ENCODE results near the gene NFKB1. TPM values are rescaled to one million over a fixed set of nuclear protein-coding genes. Genes with fewer than 3 reads are reported as not detected.

Gene NFKB1
- total and polyA plus RNA-seq, 9 donors, result 18.6 to 45.0 (median 36.6) TPM

GRCh38 chr4:102503301-102503746, 2.2 kb downstream of the NFKB1 start:
- peaks cover 4% of the 10 kb centered on the region for H3K4me1 ChIP-seq (ENCODE audit: insufficient read depth)
- WGBS, 3 donors, result 56 to 66% (median 60%) methylated on average over 3 of the region's 3 CpGs
- no peak overlapping the region for H3K4me3 ChIP-seq
- H3K27me3 ChIP-seq, result no peaks in the 10 kb centered on the region
- no peaks in the 10 kb centered on the region for H3K36me3 ChIP-seq
- H3K27ac ChIP-seq, result no peak overlapping the region
- no peaks in the 10 kb centered on the region for H3K9me3 ChIP-seq
- intact Hi-C loops (cut with DNase I), result loop anchor here in 1 of 4 donors (5.0 kb wide), 1 partner anchor 324 kb away; the partner anchor contains the start of gene UBE2D3
- TF ChIP-seq POLR2A (IDR thresholded peaks at IDR 0.05) (no peak), EP300 (IDR thresholded peaks at IDR 0.05) (no peak), CTCF (IDR thresholded peaks at IDR 0.05) (no peak)
- no peak for DNase-seq

GRCh38 chr4:102503831-102504786, 3.0 kb downstream of the NFKB1 start:
- H3K36me3 ChIP-seq, result no peaks in the 10 kb centered on the region
- intact Hi-C loops (cut with DNase I), result loop anchor here in 1 of 4 donors (5.0 kb wide), 1 partner anchor 323 kb away; the partner anchor contains the start of gene UBE2D3
- H3K4me1 ChIP-seq (ENCODE audit: insufficient read depth), result peaks cover 4% of the 10 kb centered on the region
- no peak for DNase-seq
- 81 to 89% (median 86%) methylated on average over 5 of the region's 5 CpGs for WGBS, 3 donors
- H3K4me3 ChIP-seq, result no peak overlapping the region
- no peaks in the 10 kb centered on the region for H3K27me3 ChIP-seq
- H3K9me3 ChIP-seq, result no peaks in the 10 kb centered on the region
- no peak overlapping the region for H3K27ac ChIP-seq
- TF ChIP-seq POLR2A (IDR thresholded peaks at IDR 0.05) (no peak), EP300 (IDR thresholded peaks at IDR 0.05) (no peak)

- Histone ChIP-seq H3K4me1 (ENCODE audit: insufficient read depth) (peaks cover 3% of the 10 kb centered on the region), H3K9me3 (no peaks in the 10 kb centered on the region), H3K27ac (no peak overlapping the region), H3K27me3 (no peaks in the 10 kb centered on the region), H3K36me3 (no peaks in the 10 kb centered on the region), H3K4me3 (no peak overlapping the region)
- no peak for DNase-seq
- intact Hi-C loops (cut with DNase I), result loop anchor here in 1 of 4 donors (5.0 kb wide), 1 partner anchor 322 kb away; the partner anchor contains the start of gene UBE2D3
- TF ChIP-seq CTCF (IDR thresholded peaks at IDR 0.05) (no peak), EP300 (IDR thresholded peaks at IDR 0.05) (no peak), POLR2A (IDR thresholded peaks at IDR 0.05) (no peak)
- WGBS, 3 donors, result 16 to 35% (median 23%) methylated on average over 1 of the region's 1 CpG
These were observed 3.8 kb downstream of the NFKB1 start for GRCh38 chr4:102504941-102505340.

GRCh38 chr4:102505708-102506107, 4.5 kb downstream of the NFKB1 start:
- no peaks in the 10 kb centered on the region for H3K27me3 ChIP-seq
- 64 to 72% (median 65%) methylated on average over 2 of the region's 2 CpGs for whole genome bisulfite sequencing, 3 donors

More at GRCh38 chr4:102505708-102506107, 4.5 kb downstream of the NFKB1 start:
- Histone ChIP-seq H3K9me3 (no peaks in the 10 kb centered on the region), H3K27ac (no peak overlapping the region), H3K4me3 (no peak overlapping the region), H3K4me1 (ENCODE audit: insufficient read depth) (peaks cover 1% of the 10 kb centered on the region), H3K36me3 (no peaks in the 10 kb centered on the region)
- DNase-seq, result no peak
- TF ChIP-seq POLR2A (IDR thresholded peaks at IDR 0.05), result no peak
- no peak for TF ChIP-seq CTCF (IDR thresholded peaks at IDR 0.05)
- no peak for TF ChIP-seq EP300 (IDR thresholded peaks at IDR 0.05)
- intact Hi-C loops (cut with DNase I), result no loop called here
